ENCODE results near the gene PTPRM.

The PTPRM gene

GRCh38 chr18:8208716-8209115 is 641.6 kb downstream of the PTPRM start:
- DNase-seq: no peak

DNA sequence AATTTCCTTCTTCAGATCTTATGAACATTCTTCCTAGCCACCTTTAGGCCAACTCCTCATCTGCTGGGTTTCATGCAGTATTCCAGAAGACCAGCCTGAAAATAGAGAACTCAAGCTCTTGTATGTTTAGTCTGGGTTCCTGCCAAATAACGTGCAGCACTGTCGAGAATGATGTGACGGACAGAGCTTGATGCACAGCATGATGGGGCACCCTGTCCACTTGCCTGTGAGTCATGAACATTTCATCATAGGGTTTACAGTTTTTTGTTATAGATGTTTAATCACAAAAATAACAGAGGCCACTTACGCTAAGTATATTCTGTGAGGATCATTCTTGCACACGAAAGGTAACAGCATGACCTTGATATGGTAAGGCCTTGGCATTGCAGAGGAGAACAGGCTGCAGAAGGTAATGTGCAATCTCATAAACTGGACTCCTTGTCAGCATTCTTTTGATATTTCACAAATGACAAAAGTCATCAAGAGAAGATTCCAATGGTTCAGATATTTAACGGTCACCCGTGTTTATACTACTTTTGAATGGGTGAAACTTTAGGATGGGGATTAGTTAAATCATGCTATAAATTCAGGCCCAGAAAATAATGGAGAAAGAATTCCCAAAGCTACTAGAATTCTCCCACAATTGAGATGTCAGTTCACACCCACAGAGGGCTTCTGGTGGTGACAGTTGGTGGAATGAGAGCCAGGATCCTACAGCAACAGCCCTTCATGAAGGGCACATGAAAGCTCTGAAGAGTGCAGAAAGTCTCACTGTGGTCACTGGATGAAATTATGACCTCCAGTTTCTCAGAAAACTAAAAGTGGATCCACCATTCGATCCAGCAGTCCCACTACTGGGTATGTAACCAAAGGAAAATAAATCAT is 646.0 kb downstream of the PTPRM start:
- no peak for DNase-seq

DNA sequence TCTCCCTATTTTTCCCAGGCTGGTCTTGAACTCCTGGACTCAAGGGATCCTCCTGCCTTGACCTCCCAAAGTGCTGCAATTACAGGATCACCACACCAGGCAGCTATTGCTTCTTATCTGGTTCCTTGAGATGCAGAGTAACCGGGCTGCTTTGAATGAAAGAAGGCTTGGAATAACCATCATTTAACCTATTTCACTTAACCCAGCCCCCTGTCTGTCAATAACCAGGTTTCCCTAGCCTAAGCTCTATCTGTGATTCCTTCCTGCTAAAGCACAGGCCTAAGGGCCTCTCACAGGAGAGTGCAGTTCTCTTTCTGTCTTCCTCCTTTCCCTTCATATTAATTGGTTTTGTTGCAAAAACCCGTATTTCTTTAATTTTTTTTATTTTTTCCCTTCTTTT is 648.6 kb downstream of the PTPRM start:
- no peak for DNase-seq

DNA sequence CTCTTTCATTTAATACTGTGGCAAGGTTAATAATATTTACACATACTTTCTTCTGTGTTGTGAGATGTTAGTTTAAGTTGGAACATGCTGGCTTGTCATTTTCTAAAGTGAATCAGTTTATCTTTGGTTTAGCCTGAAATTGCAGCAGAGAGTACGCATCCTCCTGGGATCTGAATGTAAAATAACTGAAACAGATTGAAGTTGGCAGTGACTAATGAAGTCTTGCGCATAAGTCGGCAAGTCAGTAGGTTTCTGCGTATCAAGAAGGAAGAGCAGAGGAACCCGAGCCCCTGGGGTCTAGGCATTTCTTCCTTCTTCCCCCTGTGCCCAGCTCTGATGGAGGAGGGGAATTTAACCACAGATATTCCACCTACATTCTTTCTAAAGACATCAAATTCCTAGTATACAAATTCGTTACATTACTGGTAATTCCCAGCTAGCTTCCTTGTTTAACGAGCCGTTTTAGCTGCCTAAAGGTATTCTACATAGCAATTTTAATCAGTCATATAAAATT is 650.0 kb downstream of the PTPRM start:
- no peak for DNase-seq

DNA sequence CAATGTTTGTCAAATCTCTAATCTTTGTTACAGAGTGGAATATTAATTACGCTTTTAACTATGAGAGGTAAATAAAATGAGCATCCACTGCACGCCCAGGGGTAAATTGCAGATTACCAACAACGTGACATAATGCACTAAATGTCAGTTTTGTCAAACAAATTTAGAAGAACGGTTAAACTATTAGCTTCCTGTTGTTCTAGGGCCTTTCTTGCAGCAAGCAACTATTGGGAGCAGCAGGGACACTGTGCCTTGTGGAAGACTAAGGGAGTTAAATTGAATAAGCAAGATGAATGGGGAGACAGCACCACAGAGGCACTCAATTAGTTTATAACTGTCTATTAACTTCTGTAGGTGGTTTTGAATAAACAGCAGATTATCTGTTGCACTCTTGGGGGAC is 651.1 kb downstream of the PTPRM start:
- DNase-seq: no peak

- DNase-seq: no peak
Measured at GRCh38 chr18:8221452-8221851, 654.3 kb downstream of the PTPRM start.

GRCh38 chr18:8224576-8224975 is 657.5 kb downstream of the PTPRM start:
- no peak for DNase-seq

GRCh38 chr18:8229040-8229439 is 661.9 kb downstream of the PTPRM start:
- no peak for DNase-seq

DNA sequence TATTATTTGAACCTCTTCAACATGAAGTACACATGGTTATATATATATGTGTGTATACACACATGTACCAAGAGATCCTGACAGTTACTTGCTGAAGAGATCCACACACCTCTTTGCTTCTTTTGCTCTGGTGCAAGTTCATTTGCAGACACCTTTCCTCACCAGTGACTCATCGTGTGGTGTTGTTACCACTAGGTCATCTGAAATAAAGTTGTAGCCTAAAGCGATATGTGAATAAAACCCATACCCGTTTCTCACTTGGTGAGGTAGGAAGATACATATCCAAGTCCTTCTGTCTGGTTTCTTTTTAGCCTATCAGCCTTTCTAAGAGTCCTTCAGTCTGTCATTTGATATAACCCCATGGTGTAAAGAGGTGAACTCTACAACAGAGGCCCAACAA is 662.7 kb downstream of the PTPRM start:
- no peak for DNase-seq

DNA sequence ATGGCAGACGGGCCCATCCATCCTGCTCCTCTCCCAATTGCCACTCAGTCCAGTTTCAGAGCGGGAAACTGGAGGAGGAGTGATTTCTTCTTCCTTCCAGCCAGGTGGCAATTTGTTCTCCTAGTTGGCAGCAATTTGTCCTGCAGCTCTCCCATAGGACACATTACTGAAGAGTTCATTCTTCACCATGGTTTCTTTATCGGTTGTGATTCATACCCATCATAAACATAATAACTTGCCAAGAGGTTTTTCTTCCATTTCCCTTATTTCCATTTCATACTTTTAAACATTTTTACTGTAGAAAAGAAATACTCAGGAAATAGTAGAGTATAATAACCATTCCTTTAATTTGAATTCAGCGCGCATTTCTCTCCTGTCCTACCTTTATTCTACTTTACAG is 664.2 kb downstream of the PTPRM start:
- no peak for DNase-seq

DNA sequence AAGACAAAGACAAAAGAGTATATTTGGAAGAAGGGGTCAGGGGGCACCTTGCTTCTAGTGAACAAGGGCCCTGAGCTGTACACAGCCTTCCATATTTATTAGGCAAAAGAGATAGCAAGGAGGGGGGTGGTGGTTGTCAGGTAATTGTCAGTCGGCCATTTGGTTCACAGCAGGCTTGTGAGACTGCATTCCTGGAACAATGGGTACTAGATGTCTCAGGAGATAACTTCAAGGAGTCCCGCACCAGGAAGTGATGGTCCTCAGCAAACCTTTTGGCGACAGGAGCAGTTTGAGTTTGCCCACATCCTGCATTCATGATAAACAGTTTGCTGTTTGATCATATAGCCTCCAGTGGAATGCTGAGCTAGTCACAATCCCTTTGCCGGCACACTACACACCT is 665.7 kb downstream of the PTPRM start:
- DNase-seq: no peak

- DNase-seq: no peak
Measured at GRCh38 chr18:8235894-8236293, 668.8 kb downstream of the PTPRM start.

- DNase-seq: no peak
Measured at GRCh38 chr18:8238507-8238906, 671.4 kb downstream of the PTPRM start.

- DNase-seq: no peak
Measured at GRCh38 chr18:8241731-8242130, 674.6 kb downstream of the PTPRM start.

DNA sequence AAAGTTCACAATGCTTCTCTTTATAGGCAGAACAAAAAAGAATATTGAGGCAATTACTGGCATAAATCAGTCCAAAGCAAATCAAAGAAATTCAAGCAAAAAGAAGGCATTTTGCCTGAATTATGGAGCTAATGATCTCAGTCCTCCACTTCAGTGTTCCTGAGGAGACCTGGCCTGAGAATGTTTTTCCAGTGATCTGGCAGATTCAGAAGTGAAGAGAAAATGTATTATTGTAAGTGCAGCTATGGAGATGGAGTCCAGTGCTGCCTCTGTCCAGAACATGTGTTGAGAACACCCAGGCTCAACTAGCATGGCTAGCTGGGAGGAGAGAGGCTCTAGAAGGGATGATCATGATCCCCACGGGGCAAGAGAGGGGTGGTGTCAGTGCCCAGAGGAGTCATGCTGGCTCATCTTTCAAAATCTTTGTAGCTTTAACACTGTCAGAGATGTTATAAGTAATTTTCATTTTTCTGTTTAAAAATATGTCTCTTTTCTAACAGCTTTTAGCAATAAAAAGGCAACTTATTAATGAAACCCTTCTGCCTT is 675.1 kb downstream of the PTPRM start:
- DNase-seq: no peak

- no peak for DNase-seq
Measured at GRCh38 chr18:8247700-8248099, 680.6 kb downstream of the PTPRM start.

GRCh38 chr18:8248576-8248975 is 681.5 kb downstream of the PTPRM start:
- DNase-seq: no peak

DNA sequence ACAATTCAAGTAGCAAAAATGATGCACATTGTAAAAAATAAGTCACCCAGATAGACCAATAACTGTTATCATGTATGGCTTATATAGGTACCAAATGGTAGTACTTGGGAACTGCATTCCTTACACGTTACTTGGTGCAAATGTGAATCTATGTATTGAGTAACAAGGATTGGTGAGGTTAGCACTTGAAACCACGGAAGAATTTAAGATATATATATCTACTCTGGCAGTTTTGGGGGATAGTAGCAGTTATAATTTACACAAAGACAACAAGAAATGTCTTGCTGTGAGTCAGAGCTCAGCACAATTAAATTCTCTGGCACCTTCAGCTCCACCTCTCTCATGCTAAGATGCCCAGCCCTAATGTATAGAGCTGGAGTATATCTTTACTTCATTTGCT is 682.7 kb downstream of the PTPRM start:
- no peak for DNase-seq

GRCh38 chr18:8252371-8252770 is 685.3 kb downstream of the PTPRM start:
- no peak for DNase-seq

GRCh38 chr18:8253944-8254343 is 686.8 kb downstream of the PTPRM start:
- DNase-seq: no peak

DNA sequence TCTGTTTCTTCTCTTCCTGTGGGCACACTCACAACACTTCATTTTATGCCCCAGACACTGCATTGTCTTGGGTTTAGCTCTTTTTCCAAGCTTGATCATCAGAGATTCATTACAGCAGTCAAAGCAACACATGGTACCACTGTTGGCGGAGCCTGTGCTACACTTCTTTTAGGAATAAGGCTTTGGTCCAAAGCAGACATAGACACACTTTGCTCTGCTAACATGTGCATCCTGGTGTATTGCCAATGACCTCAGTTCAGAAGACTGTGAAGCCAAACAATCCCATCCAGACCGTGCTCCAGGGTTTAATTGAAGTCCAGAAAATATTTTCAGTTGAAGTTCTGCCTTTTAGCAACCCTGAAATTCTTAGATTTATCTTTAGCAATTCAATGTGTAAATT is 687.5 kb downstream of the PTPRM start:
- no peak for DNase-seq

- no peak for DNase-seq
Measured at GRCh38 chr18:8257851-8258434, 690.8 kb downstream of the PTPRM start.

DNA sequence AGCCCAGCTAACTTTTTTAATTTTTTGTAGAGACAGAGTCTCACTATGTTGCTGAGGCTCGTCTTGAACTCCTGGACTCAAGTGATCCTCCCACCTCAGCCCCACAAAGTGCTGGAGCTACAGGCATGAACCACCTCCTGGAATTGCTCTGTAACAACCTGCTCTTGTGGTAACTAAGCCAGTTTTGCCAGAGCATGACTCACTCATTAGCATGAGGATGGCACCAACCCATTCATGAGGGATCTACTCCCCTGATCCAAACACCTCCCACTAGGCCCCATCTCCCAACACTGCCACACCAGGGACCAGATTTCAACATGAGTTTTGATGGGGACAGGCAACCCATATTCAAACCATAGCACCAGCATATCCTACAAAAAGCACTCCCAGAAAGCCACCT is 693.2 kb downstream of the PTPRM start:
- DNase-seq: no peak

DNA sequence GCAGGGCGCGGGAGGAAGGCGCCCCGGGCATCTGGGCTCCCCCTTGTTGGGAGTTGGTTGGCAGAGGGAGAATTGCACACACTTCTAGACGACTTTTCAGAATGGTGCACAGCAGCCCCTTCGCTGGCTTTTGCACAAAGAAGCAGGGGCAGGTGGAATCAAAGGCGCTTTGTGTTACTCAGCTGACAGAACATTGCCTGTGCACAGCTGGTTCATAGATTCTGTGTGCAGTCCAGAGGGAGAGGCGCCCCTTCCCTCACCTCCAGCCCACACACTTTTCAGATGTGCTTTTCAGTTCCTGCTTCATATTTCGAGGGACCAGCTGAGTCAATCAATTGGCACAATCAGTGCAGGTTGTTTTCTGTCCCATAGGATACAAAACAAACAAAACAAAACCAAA is 693.7 kb downstream of the PTPRM start:
- no peak for DNase-seq

Measured in stimulated activated CD4-positive, alpha-beta T cell treated with anti-CD3 and anti-CD28 coated beads, Interleukin-1b, Interleukin-23, amount 100 ng/mL, for 48 hours (primary cell).